Right lobe of liver (tissue), 6 donors: ENCODE results near the gene GATA5. TPM values are rescaled to one million over a fixed set of nuclear protein-coding genes. Genes with fewer than 3 reads are reported as not detected.

ENCODE experiments used
- ATAC-seq, 4 donors: fragments of 200-7000 bp; cut with Tn5 transposase; one replicate each; pipeline ENCODE4 v1.9.1; 2020; ENCODE audit warnings: mild to moderate bottlenecking in 4 of 4, moderate library complexity in 4 of 4
- DNase-seq, 3 donors: peaks; one replicate each; pipeline ENCODE4 v3.0.0-alpha.2; 2020
- H3K27ac ChIP-seq, 3 donors: fragments of 200-600 bp; one replicate each; pipeline ENCODE4 v1.8.0; 2022
- H3K27me3 ChIP-seq, 2 donors: fragments of 200-600 bp; one replicate each; pipeline ENCODE4 v1.8.0; 2022
- H3K36me3 ChIP-seq, 4 donors: fragments of 200-600 bp; sonication (generic) in 1 of 4; one replicate each; pipeline versions ENCODE4 v1.5.1 to v1.8.0; 2017 to 2022; ENCODE audit warnings: control low read depth in 1 of 4
- H3K4me1 ChIP-seq, 4 donors: fragments of 200-600 bp; sonication (generic) in 1 of 4; one replicate each; pipeline versions ENCODE4 v1.5.1 to v1.8.0; 2017 to 2022; ENCODE audit warnings: control low read depth in 1 of 4
- H3K4me3 ChIP-seq, 3 donors: fragments of 200-600 bp; one replicate each; pipeline ENCODE4 v1.8.0; 2022
- H3K9me3 ChIP-seq, 4 donors: fragments of 200-600 bp; sonication (generic) in 1 of 4; one replicate each; pipeline versions ENCODE4 v1.5.1 to v1.8.0; 2017 to 2022; ENCODE audit warnings: control low read depth in 1 of 4
- POLR2A ChIP-seq: fragments of 450-650 bp; IDR thresholded peaks from one replicate; pipeline ENCODE4 v1.6.1; 2017; ENCODE audit warnings: antibody characterized with exemption, mild to moderate bottlenecking
- WGBS: methylation state at CpG from one replicate; pipeline ENCODE4 v1.1.6; 2018; ENCODE audit warnings: low coverage, low lambda C conversion rate; ENCODE audit not compliant: insufficient coverage; ENCODE audit errors: missing lambda C conversion rate; 5-methylcytosine and 5-hydroxymethylcytosine counted together
- intact Hi-C, 2 donors: fragments of 100-400 bp; cut with DNase I; formaldehyde crosslinking; loops; one replicate each; pipeline versions ENCODE4 v1.11.2 to v1.14.1; 2022
- total RNA-seq, 6 experiments: library from RNA; depleted of rRNA in 2 of 6; stranded (reverse); fragments of >200 nt in 2 of 6; fragmentation: NEBNext Ultra II Directional in 3 of 6; extraction: Animal tissue kit (Norgen Biotek cat#: 25700) in 3 of 6; gene quantifications; one replicate each; pipeline versions ENCODE4 v1.1.0 to v1.2.4, GENCODE V29; 2016 to 2023
- TF ChIP-seq, protein P1 (sequence below), 4 donors: fragments of 200-600 bp in 3 of 4; fragments of 450-650 bp in 1 of 4; IDR thresholded peaks; one replicate each; pipeline versions ENCODE4 v1.5.1 to v1.8.0; 2016 to 2022; ENCODE audit warnings: antibody characterized with exemption in 4 of 4, mild to moderate bottlenecking in 2 of 4
- donor health status: DM: no; HTN: yes; CAD: no.
- donor health status: DM: no; HTN: no; CAD: no.
- donor health status: DM: no; HTN: no; CAD: no.
- donor health status: DM: no; HTN: yes; CAD: no.
- donor health status: DM: no; HTN: yes; CAD: no.

GATA5 gene
- total RNA-seq, 6 experiments from 2014 or later: 0.12 to 0.56 (median 0.26) TPM

DNA sequence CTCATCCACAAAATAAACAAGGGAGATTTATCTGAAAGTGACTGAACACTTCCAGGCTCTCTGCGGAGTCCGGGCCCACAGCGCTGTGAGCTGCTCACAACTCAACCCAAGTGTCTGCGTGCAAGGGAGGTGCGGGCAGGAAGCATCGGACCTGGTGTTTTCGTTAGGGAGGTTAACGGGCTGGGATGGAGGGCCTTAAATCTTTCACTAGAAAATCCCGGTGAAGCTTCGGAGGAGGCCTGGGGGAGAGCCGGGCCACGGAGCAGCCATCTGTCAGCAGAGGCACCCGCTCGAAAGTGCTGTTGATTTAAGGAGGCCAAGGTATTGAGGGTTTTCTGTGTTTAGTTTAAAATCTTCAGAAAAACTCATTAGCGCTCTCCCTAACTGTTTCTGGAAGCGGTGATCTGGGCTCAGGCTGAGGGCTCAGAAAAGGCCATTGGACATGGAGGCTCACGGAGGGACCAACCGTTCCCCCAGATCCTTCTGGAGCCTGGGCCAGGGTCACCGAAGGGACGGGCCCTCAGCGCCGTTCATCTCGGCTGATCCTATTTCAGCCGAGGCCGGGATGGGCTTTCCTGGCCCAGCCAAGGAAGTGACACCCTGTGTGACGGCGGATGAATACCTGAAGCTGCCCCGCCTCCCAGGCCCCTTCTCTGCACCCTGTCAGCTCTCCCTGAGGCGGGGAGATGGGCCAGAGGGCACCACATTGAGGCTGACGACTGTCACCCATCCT, 20.7 kb downstream of the GATA5 start:
- 60% methylated on average over 15 of the region's 30 CpGs for WGBS
- intact Hi-C loops: no loop called here
- H3K36me3 ChIP-seq: no peaks in the 10 kb centered on the region
- H3K27me3 ChIP-seq: no peaks in the 10 kb centered on the region
- no peak for ATAC-seq
- TF ChIP-seq, protein P1, sequence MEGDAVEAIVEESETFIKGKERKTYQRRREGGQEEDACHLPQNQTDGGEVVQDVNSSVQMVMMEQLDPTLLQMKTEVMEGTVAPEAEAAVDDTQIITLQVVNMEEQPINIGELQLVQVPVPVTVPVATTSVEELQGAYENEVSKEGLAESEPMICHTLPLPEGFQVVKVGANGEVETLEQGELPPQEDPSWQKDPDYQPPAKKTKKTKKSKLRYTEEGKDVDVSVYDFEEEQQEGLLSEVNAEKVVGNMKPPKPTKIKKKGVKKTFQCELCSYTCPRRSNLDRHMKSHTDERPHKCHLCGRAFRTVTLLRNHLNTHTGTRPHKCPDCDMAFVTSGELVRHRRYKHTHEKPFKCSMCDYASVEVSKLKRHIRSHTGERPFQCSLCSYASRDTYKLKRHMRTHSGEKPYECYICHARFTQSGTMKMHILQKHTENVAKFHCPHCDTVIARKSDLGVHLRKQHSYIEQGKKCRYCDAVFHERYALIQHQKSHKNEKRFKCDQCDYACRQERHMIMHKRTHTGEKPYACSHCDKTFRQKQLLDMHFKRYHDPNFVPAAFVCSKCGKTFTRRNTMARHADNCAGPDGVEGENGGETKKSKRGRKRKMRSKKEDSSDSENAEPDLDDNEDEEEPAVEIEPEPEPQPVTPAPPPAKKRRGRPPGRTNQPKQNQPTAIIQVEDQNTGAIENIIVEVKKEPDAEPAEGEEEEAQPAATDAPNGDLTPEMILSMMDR (IDR thresholded peaks at IDR 0.05): no peak
- TF ChIP-seq POLR2A: no peak
- no peaks in the 10 kb centered on the region for H3K9me3 ChIP-seq
- DNase-seq: no peak
- H3K4me3 ChIP-seq: no peak overlapping the region
- H3K4me1 ChIP-seq: peaks cover 0 to 2% (median 0%) of the 10 kb centered on the region in 4 donors
- no peak overlapping the region for H3K27ac ChIP-seq

DNA sequence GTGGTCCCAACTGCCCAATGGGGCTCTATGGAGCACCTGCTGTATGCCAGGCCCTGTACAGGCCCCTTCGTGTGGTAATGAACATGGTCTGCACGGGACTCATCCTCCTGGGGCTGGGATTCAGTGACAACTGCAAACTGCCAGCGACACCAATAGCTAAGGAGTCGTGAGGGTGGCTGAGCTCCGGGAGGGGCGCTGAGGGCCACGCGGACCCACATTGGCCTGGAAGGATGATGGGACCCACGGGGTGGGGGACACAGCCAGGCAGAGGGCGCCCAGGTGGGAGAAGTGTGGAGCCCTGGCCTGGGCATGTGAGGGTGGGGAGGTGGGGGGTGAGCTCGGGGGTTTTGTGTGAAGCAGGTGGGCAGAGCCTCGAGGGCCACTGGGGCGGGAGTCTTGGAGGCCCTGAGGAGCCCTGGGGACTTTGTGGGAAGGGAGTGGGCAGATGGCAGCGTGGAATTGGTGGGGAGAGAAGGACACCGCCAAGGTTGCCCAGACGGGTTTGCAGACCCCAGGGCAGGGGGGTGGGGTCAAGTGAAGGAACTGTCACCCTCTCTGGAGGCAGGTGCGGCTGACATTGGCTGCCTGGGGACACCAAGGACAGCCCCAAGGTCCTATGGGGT, 22.5 kb downstream of the GATA5 start:
- no peak for ATAC-seq
- H3K9me3 ChIP-seq: no peaks in the 10 kb centered on the region

DNA sequence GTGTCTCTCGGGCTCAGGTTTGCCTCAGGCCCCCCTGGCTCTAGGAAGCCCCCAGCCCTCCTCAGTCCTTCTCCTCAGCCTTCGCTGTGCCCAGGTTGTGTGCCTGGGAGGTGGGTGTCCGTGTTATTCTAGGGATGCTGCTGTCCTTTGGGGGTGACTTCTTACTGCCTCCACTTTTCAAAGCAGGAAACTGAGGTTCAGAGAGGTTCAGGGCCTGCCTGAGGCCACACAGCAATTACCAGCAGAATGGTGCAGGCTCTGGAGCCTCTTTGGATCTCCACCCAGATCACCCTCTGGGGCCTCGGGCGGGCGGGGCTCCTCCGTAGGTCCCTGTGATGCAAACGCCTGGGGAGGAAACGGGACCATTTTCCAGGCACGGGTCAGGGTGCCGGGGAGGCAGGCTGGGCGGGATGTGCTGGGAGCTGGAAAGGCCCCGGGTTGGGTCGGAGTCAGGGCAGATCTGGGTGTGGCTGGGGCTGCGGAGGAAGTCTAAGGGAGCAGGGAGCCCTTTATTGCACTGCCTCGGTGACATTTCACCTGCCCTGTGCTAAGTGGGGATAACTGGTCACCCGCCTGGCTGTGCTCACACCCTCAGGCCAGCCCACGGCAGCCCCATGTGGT, 23.2 kb downstream of the GATA5 start:
- Histone ChIP-seq H3K36me3 (no peaks in the 10 kb centered on the region), H3K27me3 (no peaks in the 10 kb centered on the region), H3K4me3 (no peak overlapping the region), H3K4me1 (peaks cover 0 to 7% (median 0%) of the 10 kb centered on the region in 4 donors), H3K27ac (no peak overlapping the region), H3K9me3 (no peaks in the 10 kb centered on the region)
- ATAC-seq (no peak), DNase-seq (no peak)
- TF ChIP-seq, protein P1 (IDR thresholded peaks at IDR 0.05): no peak
- no peak for TF ChIP-seq POLR2A
- WGBS: 64% methylated on average over 8 of the region's 18 CpGs
- intact Hi-C loops: no loop called here

More for the DNA sequence above, 22.5 kb downstream of the GATA5 start:
- no peak for DNase-seq
- TF ChIP-seq, protein P1 (IDR thresholded peaks at IDR 0.05): no peak
- TF ChIP-seq POLR2A: no peak
- intact Hi-C loops: no loop called here
- Histone ChIP-seq H3K36me3 (no peaks in the 10 kb centered on the region), H3K4me3 (no peak overlapping the region), H3K27me3 (no peaks in the 10 kb centered on the region), H3K4me1 (peaks cover 0 to 7% (median 0%) of the 10 kb centered on the region in 4 donors), H3K27ac (no peak overlapping the region)
- 78% methylated on average over 6 of the region's 17 CpGs for WGBS

DNA sequence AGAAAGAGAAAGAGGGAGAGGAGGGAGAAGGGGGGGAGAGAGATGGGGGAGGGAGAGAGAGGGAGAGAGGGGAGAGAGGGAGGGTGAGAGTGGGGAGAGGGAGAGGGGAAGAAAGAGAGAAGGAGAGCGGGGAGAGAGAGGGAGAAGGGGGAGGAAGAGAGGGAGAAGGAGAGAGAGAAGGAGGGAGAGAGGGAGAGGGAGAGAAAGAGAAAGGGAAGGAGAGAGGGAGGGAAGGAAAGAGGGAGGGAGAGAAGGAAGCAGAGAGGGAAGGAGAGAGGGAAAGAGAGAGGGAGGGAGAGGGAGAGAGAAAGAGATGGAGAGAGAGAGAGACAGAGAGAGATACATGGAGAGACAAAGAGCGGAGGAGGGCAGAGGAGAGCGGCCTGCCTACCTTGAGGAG, 23.8 kb downstream of the GATA5 start:
- Histone ChIP-seq H3K27ac (no peak overlapping the region), H3K27me3 (no peaks in the 10 kb centered on the region), H3K4me1 (peaks cover 0 to 7% (median 0%) of the 10 kb centered on the region in 4 donors), H3K4me3 (no peak overlapping the region), H3K9me3 (no peaks in the 10 kb centered on the region), H3K36me3 (no peaks in the 10 kb centered on the region)
- intact Hi-C loops: no loop called here
- WGBS: 84% methylated on average over 3 of the region's 3 CpGs
- DNase-seq: no peak
- no peak for ATAC-seq
- TF ChIP-seq POLR2A: no peak
- TF ChIP-seq, protein P1 (IDR thresholded peaks at IDR 0.05): no peak
